ENCODE data around the gene OPRM1.
"Not testable (repeated sequence)": the region's sequence is repeated elsewhere in the genome, so short reads cannot be mapped to it uniquely, and the experiment has no call there.

OPRM1 gene

GRCh38 chr6:154210678-154211077, 171.6 kb downstream of the OPRM1 start:
- no peak for DNase-seq

- DNase-seq: no peak
Measured at GRCh38 chr6:154213782-154214181, 174.7 kb downstream of the OPRM1 start.

- DNase-seq: no peak
Measured at GRCh38 chr6:154218301-154218700, 179.3 kb downstream of the OPRM1 start.

GRCh38 chr6:154218787-154219186, 179.7 kb downstream of the OPRM1 start:
- DNase-seq: no peak

GRCh38 chr6:154219250-154219649, 180.2 kb downstream of the OPRM1 start:
- DNase-seq: no peak

- DNase-seq: no peak
Measured at GRCh38 chr6:154222716-154223115, 183.7 kb downstream of the OPRM1 start.

- no peak for DNase-seq
Measured at GRCh38 chr6:154223296-154223695, 184.3 kb downstream of the OPRM1 start.

GRCh38 chr6:154226461-154226860, 187.4 kb downstream of the OPRM1 start:
- DNase-seq: no peak

- no peak for DNase-seq
Measured at GRCh38 chr6:154227862-154228520, 189.0 kb downstream of the OPRM1 start.

- DNase-seq: no peak
Measured at GRCh38 chr6:154228521-154228905, 189.5 kb downstream of the OPRM1 start.

GRCh38 chr6:154229786-154230185, 190.7 kb downstream of the OPRM1 start:
- no peak for DNase-seq

- no peak for DNase-seq
Measured at GRCh38 chr6:154230393-154230792, 191.4 kb downstream of the OPRM1 start.

GRCh38 chr6:154230910-154231595, 192.0 kb downstream of the OPRM1 start:
- no peak for DNase-seq

- no peak for DNase-seq
Measured at GRCh38 chr6:154232013-154232910, 193.2 kb downstream of the OPRM1 start.

GRCh38 chr6:154233383-154233782, 194.3 kb downstream of the OPRM1 start:
- DNase-seq: no peak

- DNase-seq: no peak
Measured at GRCh38 chr6:154234019-154234772, 195.2 kb downstream of the OPRM1 start.

GRCh38 chr6:154236646-154237301, 197.7 kb downstream of the OPRM1 start:
- no peak for DNase-seq

GRCh38 chr6:154238831-154239230, 199.8 kb downstream of the OPRM1 start:
- DNase-seq: no peak

- no peak for DNase-seq
Measured at GRCh38 chr6:154239392-154239791, 200.4 kb downstream of the OPRM1 start.

- not testable (repeated sequence) for DNase-seq
Measured at GRCh38 chr6:154241061-154241460, 202.0 kb downstream of the OPRM1 start.

GRCh38 chr6:154241581-154241980, 202.5 kb downstream of the OPRM1 start:
- DNase-seq: no peak

- DNase-seq: no peak
Measured at GRCh38 chr6:154242617-154243357, 203.7 kb downstream of the OPRM1 start.
